Fibroblast of the conjunctiva (primary cell): ENCODE measurements around the gene TNS3.
A peak's percentile ranks its signal among the peaks of the same experiment; 100 is the strongest.

Experiments
- DNase-seq: peaks from one replicate; pipeline ENCODE4 v3.0.0-alpha.2; 2010; ENCODE audit warnings: low read depth

The TNS3 gene

GRCh38 chr7:47407136-47407535 lies 174.8 kb downstream of the TNS3 start:
- no peak for DNase-seq

GRCh38 chr7:47406801-47407129 lies 175.1 kb downstream of the TNS3 start:
- no peak for DNase-seq

GRCh38 chr7:47405921-47406800 lies 175.8 kb downstream of the TNS3 start:
- DNase-seq = peak; percentile 10

- DNase-seq = no peak
These were observed 176.5 kb downstream of the TNS3 start for GRCh38 chr7:47405286-47405904.

- no peak for DNase-seq
These were observed 177.9 kb downstream of the TNS3 start for GRCh38 chr7:47404010-47404409.

- no peak for DNase-seq
These were observed 178.7 kb downstream of the TNS3 start for GRCh38 chr7:47402941-47403866.

GRCh38 chr7:47401611-47402570 lies 180.0 kb downstream of the TNS3 start:
- no peak for DNase-seq

- DNase-seq = no peak
These were observed 181.1 kb downstream of the TNS3 start for GRCh38 chr7:47400741-47401206.

- no peak for DNase-seq
These were observed 181.9 kb downstream of the TNS3 start for GRCh38 chr7:47400001-47400400.

GRCh38 chr7:47394751-47395252 lies 187.1 kb downstream of the TNS3 start:
- no peak for DNase-seq

GRCh38 chr7:47394216-47394615 lies 187.7 kb downstream of the TNS3 start:
- no peak for DNase-seq

GRCh38 chr7:47393406-47393805 lies 188.5 kb downstream of the TNS3 start:
- DNase-seq = no peak

GRCh38 chr7:47392241-47392759 lies 189.6 kb downstream of the TNS3 start:
- DNase-seq = peak; percentile 70

GRCh38 chr7:47391726-47392125 lies 190.2 kb downstream of the TNS3 start:
- no peak for DNase-seq

GRCh38 chr7:47390914-47391313 lies 191.0 kb downstream of the TNS3 start:
- DNase-seq = no peak

- DNase-seq = no peak
These were observed 191.8 kb downstream of the TNS3 start for GRCh38 chr7:47389923-47390630.

- no peak for DNase-seq
These were observed 192.6 kb downstream of the TNS3 start for GRCh38 chr7:47389171-47389922.

- no peak for DNase-seq
These were observed 194.4 kb downstream of the TNS3 start for GRCh38 chr7:47387506-47387905.

- no peak for DNase-seq
These were observed 195.6 kb downstream of the TNS3 start for GRCh38 chr7:47386273-47386835.
